HUES64 (cell line): ENCODE measurements around the gene CHIC2.

Experiments
- H3K27ac ChIP-seq: 2 replicates; pipeline ENCODE4 v1.7.0; 2013; ENCODE audit warnings: low read depth, low read length, inconsistent platforms
- H3K27me3 ChIP-seq: 2 replicates; pipeline ENCODE4 v1.6.1; 2013; ENCODE audit warnings: mild to moderate bottlenecking, low read length; ENCODE audit not compliant: insufficient read depth
- H3K36me3 ChIP-seq: 2 replicates; pipeline ENCODE4 v1.6.1; 2013; ENCODE audit warnings: mild to moderate bottlenecking, low read length; ENCODE audit not compliant: insufficient read depth
- H3K4me1 ChIP-seq: 2 replicates; pipeline ENCODE4 v1.6.1; 2013; ENCODE audit warnings: mild to moderate bottlenecking, low read length, moderate library complexity; ENCODE audit not compliant: insufficient read depth
- H3K4me3 ChIP-seq: 2 replicates; pipeline ENCODE4 v1.5.1; 2013; ENCODE audit warnings: mild to moderate bottlenecking, low read length, moderate library complexity
- H3K9ac ChIP-seq: 2 replicates; pipeline ENCODE4 v1.6.1; 2013; ENCODE audit warnings: mild to moderate bottlenecking, low read depth, low read length
- H3K9me3 ChIP-seq: 2 replicates; pipeline ENCODE4 v1.6.1; 2013; ENCODE audit warnings: low read depth, low read length; ENCODE audit not compliant: insufficient read depth
- WGBS: fragments of 150-250, 120-280 bp; methylation state at CpG from one replicate; pipeline ENCODE4 v1.1.7; 2013; ENCODE audit warnings: missing lambda C conversion rate; 5-methylcytosine and 5-hydroxymethylcytosine counted together

Gene CHIC2

GRCh38 chr4:53981066-53981465 lies 83.3 kb downstream of the CHIC2 start:
- Histone ChIP-seq H3K4me3 (no peak overlapping the region), H3K27ac (no peak overlapping the region), H3K9ac (no peak overlapping the region), H3K27me3 (no peaks in the 10 kb centered on the region), H3K9me3 (no peaks in the 10 kb centered on the region), H3K36me3 (no peaks in the 10 kb centered on the region), H3K4me1 (no peaks in the 10 kb centered on the region)
- 63% methylated on average over 2 of the region's 2 CpGs for WGBS

GRCh38 chr4:53974561-53974960 lies 89.8 kb downstream of the CHIC2 start:
- no peaks in the 10 kb centered on the region for H3K36me3 ChIP-seq
- no peaks in the 10 kb centered on the region for H3K27me3 ChIP-seq
- WGBS: 100% methylated on average over 2 of the region's 2 CpGs
- no peak overlapping the region for H3K9ac ChIP-seq
- H3K9me3 ChIP-seq: no peaks in the 10 kb centered on the region
- no peak overlapping the region for H3K27ac ChIP-seq
- no peak overlapping the region for H3K4me3 ChIP-seq
- H3K4me1 ChIP-seq: no peaks in the 10 kb centered on the region

GRCh38 chr4:53967986-53968385 lies 96.4 kb downstream of the CHIC2 start:
- Histone ChIP-seq H3K9ac (no peak overlapping the region), H3K4me1 (peaks cover 16% of the 10 kb centered on the region), H3K27me3 (peaks cover 12% of the 10 kb centered on the region; the same call in 1 of the 2 replicates), H3K36me3 (no peaks in the 10 kb centered on the region), H3K27ac (no peak overlapping the region), H3K9me3 (no peaks in the 10 kb centered on the region), H3K4me3 (no peak overlapping the region)
- WGBS: 95% methylated on average over 1 of the region's 1 CpG

GRCh38 chr4:53963781-53964180 lies 100.6 kb downstream of the CHIC2 start:
- H3K9me3 ChIP-seq: no peaks in the 10 kb centered on the region
- no peak overlapping the region for H3K27ac ChIP-seq
- WGBS: 80% methylated on average over 2 of the region's 3 CpGs
- peaks cover 30% of the 10 kb centered on the region for H3K4me1 ChIP-seq
- H3K36me3 ChIP-seq: no peaks in the 10 kb centered on the region
- H3K9ac ChIP-seq: no peak overlapping the region
- H3K4me3 ChIP-seq: no peak overlapping the region
- H3K27me3 ChIP-seq: peaks cover 12% of the 10 kb centered on the region; the same call in 1 of the 2 replicates

DNA sequence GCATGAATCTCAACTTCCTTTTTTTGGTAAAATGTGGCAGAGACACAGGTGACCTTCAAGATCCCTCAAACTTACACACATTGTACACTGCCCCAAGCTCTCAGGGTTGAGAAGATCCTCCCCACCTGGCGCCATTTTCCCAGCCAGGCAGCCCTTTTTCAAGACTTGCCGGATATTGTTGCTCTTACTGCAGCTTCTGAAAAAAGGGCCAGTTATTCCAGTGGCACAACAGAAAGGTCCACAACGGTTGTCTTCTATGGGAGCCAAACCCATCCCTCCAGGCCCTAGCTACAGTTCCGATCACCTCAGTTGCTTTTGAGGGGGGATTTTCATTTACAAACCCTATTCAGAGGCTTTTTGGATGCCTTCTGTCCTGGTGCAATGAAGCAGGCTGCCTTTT lies 101.1 kb downstream of the CHIC2 start:
- H3K27me3 ChIP-seq: peaks cover 12% of the 10 kb centered on the region; the same call in 1 of the 2 replicates
- H3K36me3 ChIP-seq: no peaks in the 10 kb centered on the region
- H3K4me3 ChIP-seq: no peak overlapping the region
- 89% methylated on average over 4 of the region's 4 CpGs for WGBS
- no peaks in the 10 kb centered on the region for H3K9me3 ChIP-seq
- H3K4me1 ChIP-seq: peaks cover 30% of the 10 kb centered on the region
- no peak overlapping the region for H3K27ac ChIP-seq
- H3K9ac ChIP-seq: no peak overlapping the region

DNA sequence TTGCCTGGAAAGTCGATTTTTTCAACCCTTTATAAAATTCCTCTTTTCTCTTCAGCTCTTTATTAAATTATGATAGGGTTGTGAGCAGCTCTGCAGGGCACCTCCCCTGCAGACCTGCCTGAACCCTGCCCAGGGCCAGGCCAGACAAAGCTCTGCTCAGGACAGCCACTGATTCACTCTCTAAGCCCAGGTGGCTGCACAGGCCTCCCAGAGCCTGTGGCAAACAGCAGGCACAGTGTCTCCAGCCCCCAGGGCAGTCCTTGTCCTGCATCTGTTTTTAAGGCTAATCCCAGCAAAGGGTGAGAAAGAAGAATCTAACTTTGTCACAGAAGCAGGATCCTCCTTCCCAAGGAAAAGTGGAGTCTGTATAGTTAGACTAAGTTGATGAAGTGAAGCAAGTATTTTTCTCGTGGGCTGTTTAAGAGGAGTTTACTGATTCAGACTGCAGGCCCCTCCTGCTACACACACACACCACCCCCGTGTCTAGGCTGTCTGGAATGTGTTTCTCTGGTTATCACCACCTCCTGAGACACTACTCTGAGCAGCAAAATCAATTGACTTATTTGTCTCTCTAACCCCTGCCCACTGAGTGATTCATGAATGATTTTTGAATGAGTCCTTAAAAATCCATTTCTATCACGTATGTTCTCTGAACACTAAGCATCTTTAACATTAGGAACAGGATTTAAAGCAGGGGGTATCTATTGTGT lies 101.7 kb downstream of the CHIC2 start:
- Histone ChIP-seq H3K27me3 (peaks cover 12% of the 10 kb centered on the region; the same call in 1 of the 2 replicates), H3K9me3 (no peaks in the 10 kb centered on the region), H3K9ac (no peak overlapping the region), H3K4me3 (no peak overlapping the region), H3K4me1 (peaks cover 36% of the 10 kb centered on the region), H3K36me3 (no peaks in the 10 kb centered on the region), H3K27ac (no peak overlapping the region)
- WGBS: 44% methylated on average over 1 of the region's 4 CpGs

- Histone ChIP-seq H3K9ac (no peak overlapping the region), H3K36me3 (no peaks in the 10 kb centered on the region), H3K27me3 (peaks cover 12% of the 10 kb centered on the region; the same call in 1 of the 2 replicates), H3K4me1 (peaks cover 37% of the 10 kb centered on the region), H3K4me3 (no peak overlapping the region), H3K9me3 (no peaks in the 10 kb centered on the region), H3K27ac (no peak overlapping the region)
- no CpG with 5 or more reads among the region's 1 CpG for WGBS
Measured at GRCh38 chr4:53961351-53961750, 103.1 kb downstream of the CHIC2 start.

GRCh38 chr4:53960843-53961242 lies 103.6 kb downstream of the CHIC2 start:
- 81% methylated on average over 5 of the region's 5 CpGs for WGBS
- H3K27me3 ChIP-seq: peaks cover 10% of the 10 kb centered on the region; the same call in 1 of the 2 replicates
- H3K4me3 ChIP-seq: no peak overlapping the region
- no peaks in the 10 kb centered on the region for H3K9me3 ChIP-seq
- no peak overlapping the region for H3K27ac ChIP-seq
- no peaks in the 10 kb centered on the region for H3K36me3 ChIP-seq
- peaks cover 40% of the 10 kb centered on the region for H3K4me1 ChIP-seq
- H3K9ac ChIP-seq: no peak overlapping the region
